Astrocyte of the cerebellum (primary cell): Measurements from ENCODE around the gene HMG20A.
A peak's percentile ranks its signal among the peaks of the same experiment; 100 is the strongest.

Source experiments
- DNase-seq: peaks from one replicate; pipeline ENCODE4 v3.0.0-alpha.2; 2011; ENCODE audit warnings: low read depth
- H3K4me3 ChIP-seq: 2 replicates; pipeline ENCODE4 v1.5.1; 2011; ENCODE audit warnings: mild to moderate bottlenecking, low read depth, low read length, moderate library complexity
- in situ Hi-C: cut with HindIII; loops from 2 replicates; pipeline ENCODE4 v1.10.0; 2017; ENCODE audit warnings: low sequenced_read_pairs
- TF ChIP-seq, protein P1 (sequence below): IDR thresholded peaks from 2 replicates; pipeline ENCODE4 v1.5.1; 2012; ENCODE audit warnings: low read length, low read depth, moderate library complexity, mild to moderate bottlenecking; ENCODE audit errors: missing control alignments

HMG20A gene

DNA sequence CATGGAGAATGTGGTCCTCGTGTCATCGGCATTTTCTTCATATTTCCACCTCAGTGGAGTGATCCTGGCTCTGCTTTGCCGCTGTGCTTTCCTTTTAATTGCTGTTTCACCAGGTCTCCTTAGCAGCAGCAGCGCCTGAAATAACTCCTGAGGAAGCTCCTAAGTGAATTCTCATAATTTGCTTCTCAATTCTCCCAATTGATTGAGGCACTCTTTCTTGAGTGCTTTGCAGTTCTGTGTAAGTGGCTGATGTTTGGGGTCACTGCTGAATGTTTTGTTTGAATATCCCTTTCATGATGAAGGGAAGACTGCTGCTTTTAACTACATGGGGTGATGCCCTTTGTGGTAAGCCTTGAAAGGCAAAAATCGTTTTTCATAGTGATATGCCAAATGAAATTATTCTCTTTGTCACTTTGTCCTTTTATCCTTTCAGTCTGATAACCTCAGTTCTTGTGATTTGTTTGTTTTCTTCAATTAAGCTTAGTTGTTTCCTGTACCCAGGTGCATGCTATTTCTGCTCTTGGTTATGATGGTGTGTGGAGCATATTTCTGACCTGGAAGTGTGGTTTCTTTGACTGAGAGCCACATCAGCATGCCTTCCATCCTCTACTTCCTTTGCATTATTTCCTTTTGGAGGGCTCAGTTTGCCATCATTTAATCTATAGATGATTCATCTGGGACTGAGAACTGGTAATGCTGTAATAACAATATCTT, 36.7 kb downstream of the HMG20A start:
- TF ChIP-seq, protein P1, sequence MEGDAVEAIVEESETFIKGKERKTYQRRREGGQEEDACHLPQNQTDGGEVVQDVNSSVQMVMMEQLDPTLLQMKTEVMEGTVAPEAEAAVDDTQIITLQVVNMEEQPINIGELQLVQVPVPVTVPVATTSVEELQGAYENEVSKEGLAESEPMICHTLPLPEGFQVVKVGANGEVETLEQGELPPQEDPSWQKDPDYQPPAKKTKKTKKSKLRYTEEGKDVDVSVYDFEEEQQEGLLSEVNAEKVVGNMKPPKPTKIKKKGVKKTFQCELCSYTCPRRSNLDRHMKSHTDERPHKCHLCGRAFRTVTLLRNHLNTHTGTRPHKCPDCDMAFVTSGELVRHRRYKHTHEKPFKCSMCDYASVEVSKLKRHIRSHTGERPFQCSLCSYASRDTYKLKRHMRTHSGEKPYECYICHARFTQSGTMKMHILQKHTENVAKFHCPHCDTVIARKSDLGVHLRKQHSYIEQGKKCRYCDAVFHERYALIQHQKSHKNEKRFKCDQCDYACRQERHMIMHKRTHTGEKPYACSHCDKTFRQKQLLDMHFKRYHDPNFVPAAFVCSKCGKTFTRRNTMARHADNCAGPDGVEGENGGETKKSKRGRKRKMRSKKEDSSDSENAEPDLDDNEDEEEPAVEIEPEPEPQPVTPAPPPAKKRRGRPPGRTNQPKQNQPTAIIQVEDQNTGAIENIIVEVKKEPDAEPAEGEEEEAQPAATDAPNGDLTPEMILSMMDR, result no peak
- no peak overlapping the region for H3K4me3 ChIP-seq
- in situ Hi-C loops, result no loop called here
- DNase-seq, result peak; percentile 3

DNA sequence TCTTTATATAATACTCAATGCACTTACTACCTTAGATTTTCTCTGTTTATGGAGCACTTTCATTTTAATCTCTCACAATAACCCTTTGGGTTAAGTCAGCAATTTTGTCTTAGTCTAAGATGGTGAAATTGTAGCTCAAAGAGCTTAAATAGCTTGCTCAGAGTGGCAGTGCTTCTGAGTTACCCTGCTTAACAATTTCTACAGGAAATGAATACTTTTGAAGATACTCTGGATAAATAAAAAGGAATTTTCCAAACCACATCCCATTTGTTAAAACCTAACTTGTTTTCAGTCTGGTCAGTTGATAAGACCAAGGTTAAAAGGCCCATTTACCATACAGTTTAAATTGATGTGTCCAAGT, 37.2 kb downstream of the HMG20A start:
- DNase-seq, result peak; percentile 4
- no peak overlapping the region for H3K4me3 ChIP-seq
- TF ChIP-seq, protein P1, result no peak
- in situ Hi-C loops, result no loop called here

DNA sequence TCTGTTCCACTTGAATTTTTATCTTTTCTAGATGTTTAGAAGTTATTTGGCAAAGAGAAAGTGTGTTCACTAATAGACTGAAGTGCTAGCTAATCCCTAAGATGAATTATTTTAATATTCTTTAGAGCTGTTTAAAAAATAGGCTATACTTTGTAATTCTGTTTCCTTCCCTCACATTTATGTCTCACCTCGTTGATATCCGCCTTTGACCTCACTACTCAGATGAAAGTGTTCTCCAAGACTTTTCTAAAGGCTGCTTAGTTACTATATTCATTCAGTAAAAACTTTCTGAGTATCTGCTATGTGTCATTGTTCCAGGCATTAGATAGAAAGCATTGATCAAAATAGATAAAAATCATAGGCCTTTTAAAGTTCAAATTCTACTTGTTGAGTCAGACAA, 38.3 kb downstream of the HMG20A start:
- TF ChIP-seq, protein P1, result no peak
- no peak overlapping the region for H3K4me3 ChIP-seq
- DNase-seq, result no peak
- in situ Hi-C loops, result no loop called here

DNA sequence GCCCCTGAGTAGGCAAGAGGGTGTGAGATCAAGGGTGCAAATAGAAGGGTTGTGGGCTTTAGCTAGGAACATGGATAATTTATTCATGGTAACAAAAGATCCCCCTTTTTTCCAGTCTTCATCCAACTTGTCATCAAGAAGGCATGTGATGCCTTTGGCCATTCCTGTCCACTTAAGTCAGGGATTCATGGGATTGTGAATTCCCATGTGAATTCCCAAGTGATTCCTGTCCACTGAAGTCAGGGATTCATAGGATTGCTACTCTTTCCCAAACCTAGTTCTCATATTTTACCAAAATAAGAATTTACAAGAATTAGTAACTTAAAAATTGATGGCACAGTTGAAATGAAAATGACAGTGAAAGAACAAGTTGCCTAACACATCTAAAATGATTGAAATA, 40.8 kb downstream of the HMG20A start:
- in situ Hi-C loops, result no loop called here

DNA sequence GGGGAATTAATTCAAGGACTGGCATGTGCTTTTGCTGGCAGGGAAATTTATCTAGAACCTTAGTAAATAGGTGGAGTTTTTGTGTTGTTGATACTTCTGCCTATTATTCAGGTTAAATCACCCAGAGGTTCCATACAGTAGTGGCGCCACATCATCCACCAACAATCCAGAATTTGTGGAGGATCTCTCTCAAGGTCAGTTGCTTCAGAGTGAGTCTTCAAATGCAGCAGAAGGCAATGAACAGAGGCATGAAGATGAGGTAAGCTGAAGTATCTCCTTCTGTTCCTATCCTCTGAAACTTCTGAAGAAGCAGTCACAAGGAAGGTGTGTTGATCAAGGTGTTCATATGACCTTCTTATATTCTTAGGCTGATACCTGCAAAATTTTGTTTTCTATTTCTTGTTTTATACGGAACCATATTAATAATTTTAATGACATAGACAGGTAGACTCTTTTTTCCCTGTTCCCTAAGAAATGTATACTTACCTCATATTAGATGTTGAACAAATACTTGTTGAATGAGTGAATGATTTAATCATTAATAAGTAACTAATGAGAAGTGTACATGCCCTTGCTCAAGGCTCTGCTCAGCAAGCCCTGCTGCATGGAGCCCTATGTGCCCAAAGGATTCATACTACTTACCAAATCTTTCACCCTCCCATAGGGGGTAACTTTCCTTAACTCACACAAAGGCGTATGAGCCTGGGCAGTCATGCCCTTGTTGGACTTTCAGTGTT, 43.6 kb downstream of the HMG20A start:
- TF ChIP-seq, protein P1, result no peak
- in situ Hi-C loops, result no loop called here
- no peak for DNase-seq
- H3K4me3 ChIP-seq, result no peak overlapping the region

More for the DNA sequence above, 40.8 kb downstream of the HMG20A start:
- H3K4me3 ChIP-seq, result no peak overlapping the region
- DNase-seq, result no peak
- TF ChIP-seq, protein P1, result no peak

DNA sequence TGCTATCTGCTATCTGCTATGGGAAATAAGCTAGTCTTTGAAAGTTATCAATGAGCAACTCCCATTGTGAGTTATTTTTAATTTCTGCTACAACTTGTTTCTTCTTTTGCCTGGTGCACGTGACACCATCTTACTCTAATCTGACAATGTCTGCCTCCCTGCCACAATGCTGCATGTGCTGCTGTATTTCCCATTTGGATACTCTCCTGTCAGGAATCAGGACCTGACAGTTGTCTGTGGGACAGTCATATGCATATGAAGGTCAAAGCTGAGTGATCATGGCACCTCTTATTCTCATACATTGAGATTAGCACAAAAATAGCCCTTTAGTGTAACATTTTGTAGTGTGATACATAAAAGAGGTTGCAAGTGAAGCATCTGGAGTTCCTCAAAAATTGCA, 45.8 kb downstream of the HMG20A start:
- DNase-seq, result no peak
- TF ChIP-seq, protein P1, result no peak
- in situ Hi-C loops, result no loop called here
- H3K4me3 ChIP-seq, result no peak overlapping the region
